GM21786 (cell line): ENCODE data around the gene TRIM40.

Experiments
- ATAC-seq: cut with Tn5 transposase; IDR thresholded peaks from one replicate; pipeline ENCODE4 v1.9.1; 2021; ENCODE audit not compliant: unreplicated experiment

Gene TRIM40

GRCh38 chr6:30194797-30195690 is 59.1 kb downstream of the TRIM40 start:
- no peak for ATAC-seq

GRCh38 chr6:30195951-30196350 is 60.0 kb downstream of the TRIM40 start:
- ATAC-seq, result no peak

GRCh38 chr6:30196376-30196775 is 60.4 kb downstream of the TRIM40 start:
- ATAC-seq, result no peak
